ENCODE measurements around the gene AOPEP. TPM values are rescaled to one million over a fixed set of nuclear protein-coding genes. Genes with fewer than 3 reads are reported as not detected.
A peak's percentile ranks its signal among the peaks of the same experiment; 100 is the strongest.

The AOPEP gene
- total and polyA plus RNA-seq, 10 donors, result 14.8 to 86.1 (median 51.3) TPM

- no peaks in the 10 kb centered on the region for H3K9me3 ChIP-seq
- no peak for DNase-seq
- H3K36me3 ChIP-seq, result no peaks in the 10 kb centered on the region
- intact Hi-C loops (cut with DNase I; ENCODE audit: low total_unique reads), result no loop called here
- H3K27me3 ChIP-seq (replicated peaks in 1 of 7), result no peaks in the 10 kb centered on the region
- no peak for TF ChIP-seq POLR2A (IDR thresholded peaks at IDR 0.05)
- no peak for TF ChIP-seq CTCF (IDR thresholded peaks at IDR 0.05 in 8 of 11, conservative IDR thresholded peaks at IDR 0.05 in 3 of 11)
- TF ChIP-seq POLR2AphosphoS5 (IDR thresholded peaks at IDR 0.05), result no peak
- H3K27ac ChIP-seq, result no peak overlapping the region
- H3K4me3 ChIP-seq, result no peak overlapping the region
- H3K4me1 ChIP-seq, result peaks cover under 1 to 31% (median 19%) of the 10 kb centered on the region in 6 donors
- WGBS, 5 donors, result 87 to 93% (median 89%) methylated on average over 3 of the region's 3 CpGs
These were observed 219.8 kb downstream of the AOPEP start for GRCh38 chr9:94946256-94946655.

DNA sequence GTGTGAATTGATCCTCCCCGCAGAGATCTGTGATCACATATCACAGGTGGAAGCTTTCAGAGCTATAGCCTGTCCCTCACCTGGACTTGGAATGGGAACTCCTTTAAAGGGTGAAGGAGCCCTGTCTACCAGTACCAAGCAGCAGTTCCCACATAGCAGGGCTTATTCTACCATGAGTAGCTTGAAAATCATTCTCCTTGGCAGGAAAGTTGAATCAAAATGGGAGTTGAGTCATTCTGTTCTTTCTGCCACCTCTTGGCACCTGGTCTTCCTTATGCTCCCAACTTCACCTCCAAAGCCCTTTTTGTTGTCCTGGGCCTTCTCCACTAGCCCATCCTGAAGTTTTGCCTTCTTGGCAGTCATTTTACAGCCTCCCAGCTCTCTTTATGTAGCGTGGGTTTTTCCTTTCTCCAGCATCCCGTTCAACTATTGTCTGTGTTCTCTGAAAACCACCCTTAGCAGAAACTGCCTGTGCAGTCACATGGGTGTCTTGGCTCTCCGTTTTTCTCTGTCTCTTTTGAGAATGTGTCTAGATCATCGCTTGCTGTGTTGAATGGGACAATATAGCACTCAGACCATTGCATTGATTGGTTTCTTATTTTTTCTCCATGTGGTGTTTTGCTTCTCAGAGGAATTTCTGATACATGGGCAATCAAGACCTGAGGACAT lies 222.2 kb downstream of the AOPEP start:
- Histone ChIP-seq H3K4me1 (peaks cover 15 to 44% (median 33%) of the 10 kb centered on the region in 6 donors), H3K9me3 (no peaks in the 10 kb centered on the region), H3K27ac (no peak overlapping the region), H3K27me3 (replicated peaks in 1 of 7) (no peaks in the 10 kb centered on the region), H3K36me3 (no peaks in the 10 kb centered on the region), H3K4me3 (no peak overlapping the region)
- 88 to 96% (median 91%) methylated on average over 5 of the region's 5 CpGs for WGBS, 5 donors
- DNase-seq, result no peak
- TF ChIP-seq POLR2AphosphoS5 (IDR thresholded peaks at IDR 0.05) (no peak), POLR2A (IDR thresholded peaks at IDR 0.05) (no peak), CTCF (IDR thresholded peaks at IDR 0.05 in 8 of 11, conservative IDR thresholded peaks at IDR 0.05 in 3 of 11) (no peak)
- intact Hi-C loops (cut with DNase I; ENCODE audit: low total_unique reads), result no loop called here

- Histone ChIP-seq H3K36me3 (no peaks in the 10 kb centered on the region), H3K9me3 (no peaks in the 10 kb centered on the region), H3K27ac (no peak overlapping the region), H3K4me1 (peaks cover 15 to 44% (median 33%) of the 10 kb centered on the region in 6 donors), H3K4me3 (no peak overlapping the region), H3K27me3 (replicated peaks in 1 of 7) (no peaks in the 10 kb centered on the region)
- no peak for DNase-seq
- intact Hi-C loops (cut with DNase I; ENCODE audit: low total_unique reads), result no loop called here
- WGBS, 5 donors, result 90 to 94% (median 90%) methylated on average over 5 of the region's 5 CpGs
- no peak for TF ChIP-seq CTCF (IDR thresholded peaks at IDR 0.05 in 8 of 11, conservative IDR thresholded peaks at IDR 0.05 in 3 of 11)
- no peak for TF ChIP-seq POLR2A (IDR thresholded peaks at IDR 0.05)
- no peak for TF ChIP-seq POLR2AphosphoS5 (IDR thresholded peaks at IDR 0.05)
These were observed 222.9 kb downstream of the AOPEP start for GRCh38 chr9:94949370-94949769.

DNA sequence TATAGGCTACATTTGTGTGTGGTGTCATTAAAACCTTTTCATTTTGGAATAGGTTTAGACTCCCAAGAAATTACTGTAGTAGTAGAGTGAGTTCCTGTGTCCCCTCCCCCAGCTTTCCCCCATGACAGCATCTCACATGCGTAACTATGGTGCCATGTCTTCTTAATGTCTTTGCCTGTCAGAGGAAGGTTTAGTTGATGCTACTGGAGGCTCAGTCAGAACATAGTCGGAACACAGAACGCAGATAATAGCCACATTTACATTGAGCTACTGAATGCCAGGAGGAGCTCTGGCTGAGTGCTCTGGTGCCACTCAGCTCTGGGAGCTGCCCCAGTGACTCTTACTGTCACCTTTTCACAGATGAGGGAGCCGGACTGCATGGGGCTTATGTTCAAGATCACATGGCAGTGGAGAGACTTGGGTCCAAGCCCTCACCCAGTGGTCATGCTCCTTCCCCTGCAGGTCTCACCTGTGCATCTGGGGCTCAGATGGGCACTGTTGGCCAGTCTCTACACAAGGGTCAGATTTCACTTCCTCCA lies 223.6 kb downstream of the AOPEP start:
- H3K4me3 ChIP-seq, result no peak overlapping the region
- peaks cover 15 to 44% (median 33%) of the 10 kb centered on the region in 6 donors for H3K4me1 ChIP-seq
- intact Hi-C loops (cut with DNase I; ENCODE audit: low total_unique reads), result no loop called here
- DNase-seq, result no peak
- no peak for TF ChIP-seq CTCF (IDR thresholded peaks at IDR 0.05 in 8 of 11, conservative IDR thresholded peaks at IDR 0.05 in 3 of 11)
- TF ChIP-seq POLR2AphosphoS5 (IDR thresholded peaks at IDR 0.05), result no peak
- no peak for TF ChIP-seq POLR2A (IDR thresholded peaks at IDR 0.05)
- H3K9me3 ChIP-seq, result no peaks in the 10 kb centered on the region
- H3K27me3 ChIP-seq (replicated peaks in 1 of 7), result no peaks in the 10 kb centered on the region
- 92 to 100% (median 93%) methylated on average over 3 to 4 of the region's 4 CpGs for WGBS, 5 donors
- H3K27ac ChIP-seq, result peak overlapping the region in 7 of 8 donors; percentile 48 to 85 (median 74)
- H3K36me3 ChIP-seq, result peaks cover 0 to 1% (median 0%) of the 10 kb centered on the region in 6 donors

Data from spleen (tissue), 11 donors.